Measurements from ENCODE around the gene DLX4. TPM values are rescaled to one million over a fixed set of nuclear protein-coding genes. Genes with fewer than 3 reads are reported as not detected.

DLX4 gene
- total and polyA plus RNA-seq, 2 of the 4 experiments (the other 2 are of a cell fraction), result not detected

- ATAC-seq (ENCODE audit: low read depth), result no peak
- Histone ChIP-seq H3K79me1 (ENCODE audit: low read depth in 1 of 2, low read length in 2 of 2) (no peaks in the 10 kb centered on the region), H3K4me2 (ENCODE audit: low read depth, low read length) (no peak overlapping the region), H4K5ac (ENCODE audit: low read depth, low read length) (no peak overlapping the region), H3K4ac (ENCODE audit: low read depth, low read length) (no peak overlapping the region), H3K9ac (ENCODE audit: low read depth, low read length) (no peak overlapping the region), H2BK15ac (ENCODE audit: low read depth, low read length) (no peak overlapping the region), H2BK20ac (ENCODE audit: low read depth, low read length) (no peak overlapping the region), H3K23ac (ENCODE audit: low read depth, low read length) (no peak overlapping the region), H2BK120ac (ENCODE audit: low read depth, low read length) (no peak overlapping the region), H3K18ac (ENCODE audit: low read depth, low read length) (no peak overlapping the region), H3K4me1 (ENCODE audit: control insufficient read depth, insufficient read depth, low read length) (no peaks in the 10 kb centered on the region), H3K4me3 (ENCODE audit: insufficient read depth, low read depth, low read length) (no peak overlapping the region), H3K56ac (ENCODE audit: extremely low read depth, insufficient read depth, low read length) (no peak overlapping the region), H3K9me3 (ENCODE audit: control insufficient read depth, insufficient read depth, low read length) (no peaks in the 10 kb centered on the region), H3K9me1 (ENCODE audit: insufficient read depth, low read length) (no peaks in the 10 kb centered on the region), H3K27ac (ENCODE audit: insufficient read depth, low read length) (no peak overlapping the region), H3K27me3 (ENCODE audit: control insufficient read depth, insufficient read depth, low read length) (peaks cover 81% of the 10 kb centered on the region), H2AK5ac (ENCODE audit: low read depth, low read length) (no peak overlapping the region), H2AK9ac (replicated peaks; ENCODE audit: low read depth, low read length, poor library complexity) (no peak overlapping the region), H4K91ac (ENCODE audit: insufficient read depth, low read depth, low read length) (no peak overlapping the region), H3K36me3 (ENCODE audit: control insufficient read depth, insufficient read depth, low read length) (no peaks in the 10 kb centered on the region), H4K8ac (ENCODE audit: low read depth in 2 of 2, low read length in 2 of 2) (no peak overlapping the region), H4K20me1 (ENCODE audit: insufficient read depth, low read length) (no peaks in the 10 kb centered on the region), H2BK5ac (ENCODE audit: low read depth, low read length, poor library complexity, severe bottlenecking) (no peak overlapping the region), H2AFZ (replicated peaks; ENCODE audit: low read length, poor library complexity) (no peak overlapping the region), H3K14ac (replicated peaks; ENCODE audit: low read depth, low read length) (no peak overlapping the region)
- dilution Hi-C loops (cut with HindIII; ENCODE audit: low sequenced_read_pairs, unreplicated experiment) (no loop called here), in situ Hi-C loops (cut with MboI; ENCODE audit: low sequenced_read_pairs) (no loop called here), intact Hi-C loops (cut with micrococcal nuclease) (no loop called here)
- 60% methylated on average over 2 of the region's 7 CpGs; no CpG with 5 or more reads in 1 of the 2 experiments for WGBS, 2 experiments (ENCODE audit: extremely low coverage in 2 of 2, insufficient read length in 1 of 2)
- CTCF ChIA-PET, result no interaction called here
- TF ChIP-seq BHLHE40 (IDR thresholded peaks at IDR 0.05; ENCODE audit: low read depth, low read length) (no peak), USF2 (IDR thresholded peaks at IDR 0.05; ENCODE audit: low read depth, low read length) (no peak), FOS (IDR thresholded peaks at IDR 0.05; ENCODE audit: low read depth, low read length) (no peak), SMC3 (IDR thresholded peaks at IDR 0.05; ENCODE audit: low read depth, low read length) (no peak), MXI1 (IDR thresholded peaks at IDR 0.05; ENCODE audit: borderline replicate concordance, low read depth, low read length) (no peak), RFX5 (IDR thresholded peaks at IDR 0.05; ENCODE audit: low read depth, low read length) (no peak), NFE2L2 (IDR thresholded peaks at IDR 0.05; ENCODE audit: low read depth, low read length) (no peak), RAD21 (IDR thresholded peaks at IDR 0.05; ENCODE audit: low read length) (no peak), CEBPB (IDR thresholded peaks at IDR 0.05; ENCODE audit: low read depth, low read length) (no peak), MAZ (IDR thresholded peaks at IDR 0.05; ENCODE audit: borderline replicate concordance, low read depth, low read length) (no peak), MAFK (IDR thresholded peaks at IDR 0.05; ENCODE audit: low read depth, low read length) (no peak), RCOR1 (IDR thresholded peaks at IDR 0.05; ENCODE audit: insufficient replicate concordance, low read length) (no peak), POLR2A (IDR thresholded peaks at IDR 0.05; ENCODE audit: low read depth, low read length) (no peak), CHD1 (IDR thresholded peaks at IDR 0.05; ENCODE audit: low read depth, low read length) (no peak)
- TF ChIP-seq, protein P1, sequence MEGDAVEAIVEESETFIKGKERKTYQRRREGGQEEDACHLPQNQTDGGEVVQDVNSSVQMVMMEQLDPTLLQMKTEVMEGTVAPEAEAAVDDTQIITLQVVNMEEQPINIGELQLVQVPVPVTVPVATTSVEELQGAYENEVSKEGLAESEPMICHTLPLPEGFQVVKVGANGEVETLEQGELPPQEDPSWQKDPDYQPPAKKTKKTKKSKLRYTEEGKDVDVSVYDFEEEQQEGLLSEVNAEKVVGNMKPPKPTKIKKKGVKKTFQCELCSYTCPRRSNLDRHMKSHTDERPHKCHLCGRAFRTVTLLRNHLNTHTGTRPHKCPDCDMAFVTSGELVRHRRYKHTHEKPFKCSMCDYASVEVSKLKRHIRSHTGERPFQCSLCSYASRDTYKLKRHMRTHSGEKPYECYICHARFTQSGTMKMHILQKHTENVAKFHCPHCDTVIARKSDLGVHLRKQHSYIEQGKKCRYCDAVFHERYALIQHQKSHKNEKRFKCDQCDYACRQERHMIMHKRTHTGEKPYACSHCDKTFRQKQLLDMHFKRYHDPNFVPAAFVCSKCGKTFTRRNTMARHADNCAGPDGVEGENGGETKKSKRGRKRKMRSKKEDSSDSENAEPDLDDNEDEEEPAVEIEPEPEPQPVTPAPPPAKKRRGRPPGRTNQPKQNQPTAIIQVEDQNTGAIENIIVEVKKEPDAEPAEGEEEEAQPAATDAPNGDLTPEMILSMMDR (conservative IDR thresholded peaks at IDR 0.05; ENCODE audit: low read depth, low read length), result no peak
- TF ChIP-seq, protein P2, sequence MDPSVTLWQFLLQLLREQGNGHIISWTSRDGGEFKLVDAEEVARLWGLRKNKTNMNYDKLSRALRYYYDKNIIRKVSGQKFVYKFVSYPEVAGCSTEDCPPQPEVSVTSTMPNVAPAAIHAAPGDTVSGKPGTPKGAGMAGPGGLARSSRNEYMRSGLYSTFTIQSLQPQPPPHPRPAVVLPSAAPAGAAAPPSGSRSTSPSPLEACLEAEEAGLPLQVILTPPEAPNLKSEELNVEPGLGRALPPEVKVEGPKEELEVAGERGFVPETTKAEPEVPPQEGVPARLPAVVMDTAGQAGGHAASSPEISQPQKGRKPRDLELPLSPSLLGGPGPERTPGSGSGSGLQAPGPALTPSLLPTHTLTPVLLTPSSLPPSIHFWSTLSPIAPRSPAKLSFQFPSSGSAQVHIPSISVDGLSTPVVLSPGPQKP (IDR thresholded peaks at IDR 0.05; ENCODE audit: borderline replicate concordance, low read depth, low read length), result no peak
- POLR2A ChIA-PET (ENCODE audit: unreplicated experiment), result no interaction called here
- DNase-seq, result no peak
- no TSS peak for BruUV-seq (replicated peaks)
These were observed 29.7 kb upstream of the DLX4 start for GRCh38 chr17:49939318-49939717.

Data from IMR-90 (cell line).